Endodermal cell (in vitro differentiated cells): ENCODE measurements around the gene LGALS12. TPM values are rescaled to one million over a fixed set of nuclear protein-coding genes. Genes with fewer than 3 reads are reported as not detected.
A peak's percentile ranks its signal among the peaks of the same experiment; 100 is the strongest.

Experiments used
- DNase-seq: peaks from one replicate; pipeline ENCODE4 v3.0.0-alpha.2; 2017
- H3K27ac ChIP-seq: 2 replicates; pipeline ENCODE4 v1.5.1; 2013; ENCODE audit warnings: mild to moderate bottlenecking, low read depth, low read length, moderate library complexity
- H3K27me3 ChIP-seq: 2 replicates; pipeline ENCODE4 v1.6.1; 2013; ENCODE audit warnings: mild to moderate bottlenecking, low read length, moderate library complexity; ENCODE audit not compliant: insufficient read depth, control insufficient read depth, poor library complexity, severe bottlenecking
- H3K36me3 ChIP-seq: 2 replicates; pipeline ENCODE4 v1.7.0; 2013; ENCODE audit warnings: mild to moderate bottlenecking, low read length, moderate library complexity; ENCODE audit not compliant: control insufficient read depth, insufficient read depth
- H3K4me1 ChIP-seq: one replicate; pipeline ENCODE4 v1.7.0; 2013; ENCODE audit warnings: low read length; ENCODE audit not compliant: control insufficient read depth, insufficient read depth
- H3K4me3 ChIP-seq: 2 replicates; pipeline ENCODE4 v1.5.1; 2013; ENCODE audit warnings: mild to moderate bottlenecking, low read length, moderate library complexity
- H3K9ac ChIP-seq: 2 replicates; pipeline ENCODE4 v1.6.1; 2013; ENCODE audit warnings: mild to moderate bottlenecking, low read length, moderate library complexity; ENCODE audit not compliant: poor library complexity, severe bottlenecking; ENCODE audit errors: extremely low read depth
- H3K9me3 ChIP-seq: 2 replicates; pipeline ENCODE4 v1.6.1; 2013; ENCODE audit warnings: mild to moderate bottlenecking, low read length, moderate library complexity; ENCODE audit not compliant: control insufficient read depth
- H3K27ac Mint-ChIP-seq: 2 replicates; pipeline ENCODE4 v1.8.0; 2020; ENCODE audit warnings: mixed read lengths
- H3K27me3 Mint-ChIP-seq: 2 replicates; pipeline ENCODE4 v1.8.0; 2021; ENCODE audit warnings: mild to moderate bottlenecking, mixed read lengths; ENCODE audit not compliant: insufficient read depth
- H3K36me3 Mint-ChIP-seq: 2 replicates; pipeline ENCODE4 v1.8.0; 2020; ENCODE audit warnings: low read depth, mixed read lengths
- H3K4me1 Mint-ChIP-seq: 2 replicates; pipeline ENCODE4 v1.8.0; 2020; ENCODE audit warnings: mixed read lengths
- H3K4me3 Mint-ChIP-seq: 2 replicates; pipeline ENCODE4 v1.8.0; 2020; ENCODE audit warnings: mild to moderate bottlenecking, moderate library complexity, mixed read lengths
- H3K9me3 Mint-ChIP-seq: 2 replicates; pipeline ENCODE4 v1.8.0; 2020; ENCODE audit warnings: mild to moderate bottlenecking, mixed read lengths
- WGBS, 2 experiments: methylation state at CpG; one replicate each; pipeline versions ENCODE4 v1.1.5 to v1.1.7; 2013; ENCODE audit warnings: missing lambda C conversion rate in 2 of 2, mixed read lengths in 1 of 2; ENCODE audit not compliant: insufficient coverage in 1 of 2, insufficient read length in 1 of 2; 5-methylcytosine and 5-hydroxymethylcytosine counted together
- total RNA-seq, 2 donors: library from RNA; stranded (reverse); fragmentation: NEBNext Ultra II Directional in 1 of 2; extraction: Animal tissue kit (Norgen Biotek cat#: 25700) in 1 of 2; gene quantifications; 2 replicates in 1 of 2; 3 replicates in 1 of 2; pipeline ENCODE4 v1.2.1, GENCODE V29; 2021
- TF ChIP-seq, protein P1 (sequence below): fragments of 200-600 bp; sonication (generic); conservative IDR thresholded peaks from 2 replicates; pipeline ENCODE4 v1.5.0; 2021; ENCODE audit warnings: antibody characterized with exemption, mild to moderate bottlenecking

LGALS12 gene
- total RNA-seq, 2 donors from 2014 or later: 6.7 to 15.9 TPM

GRCh38 chr11:63470311-63470710 lies 35.6 kb upstream of the LGALS12 start:
- Mint-ChIP-seq H3K4me3 (no peak overlapping the region), H3K9me3 (peaks cover 36% of the 10 kb centered on the region), H3K36me3 (peaks cover 46% of the 10 kb centered on the region), H3K27ac (no peak overlapping the region), H3K4me1 (no peaks in the 10 kb centered on the region), H3K27me3 (no peaks in the 10 kb centered on the region)
- Histone ChIP-seq H3K4me3 (peak overlapping the region; percentile 26), H3K36me3 (no peaks in the 10 kb centered on the region), H3K4me1 (no peaks in the 10 kb centered on the region), H3K27ac (no peak overlapping the region), H3K9me3 (peaks cover 47% of the 10 kb centered on the region), H3K9ac (no peak overlapping the region), H3K27me3 (no peaks in the 10 kb centered on the region)
- no peak for DNase-seq
- TF ChIP-seq, protein P1, sequence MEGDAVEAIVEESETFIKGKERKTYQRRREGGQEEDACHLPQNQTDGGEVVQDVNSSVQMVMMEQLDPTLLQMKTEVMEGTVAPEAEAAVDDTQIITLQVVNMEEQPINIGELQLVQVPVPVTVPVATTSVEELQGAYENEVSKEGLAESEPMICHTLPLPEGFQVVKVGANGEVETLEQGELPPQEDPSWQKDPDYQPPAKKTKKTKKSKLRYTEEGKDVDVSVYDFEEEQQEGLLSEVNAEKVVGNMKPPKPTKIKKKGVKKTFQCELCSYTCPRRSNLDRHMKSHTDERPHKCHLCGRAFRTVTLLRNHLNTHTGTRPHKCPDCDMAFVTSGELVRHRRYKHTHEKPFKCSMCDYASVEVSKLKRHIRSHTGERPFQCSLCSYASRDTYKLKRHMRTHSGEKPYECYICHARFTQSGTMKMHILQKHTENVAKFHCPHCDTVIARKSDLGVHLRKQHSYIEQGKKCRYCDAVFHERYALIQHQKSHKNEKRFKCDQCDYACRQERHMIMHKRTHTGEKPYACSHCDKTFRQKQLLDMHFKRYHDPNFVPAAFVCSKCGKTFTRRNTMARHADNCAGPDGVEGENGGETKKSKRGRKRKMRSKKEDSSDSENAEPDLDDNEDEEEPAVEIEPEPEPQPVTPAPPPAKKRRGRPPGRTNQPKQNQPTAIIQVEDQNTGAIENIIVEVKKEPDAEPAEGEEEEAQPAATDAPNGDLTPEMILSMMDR: no peak
- 94% methylated on average over 3 of the region's 3 CpGs; no CpG with 5 or more reads in 1 of the 2 experiments for WGBS, 2 experiments

DNA sequence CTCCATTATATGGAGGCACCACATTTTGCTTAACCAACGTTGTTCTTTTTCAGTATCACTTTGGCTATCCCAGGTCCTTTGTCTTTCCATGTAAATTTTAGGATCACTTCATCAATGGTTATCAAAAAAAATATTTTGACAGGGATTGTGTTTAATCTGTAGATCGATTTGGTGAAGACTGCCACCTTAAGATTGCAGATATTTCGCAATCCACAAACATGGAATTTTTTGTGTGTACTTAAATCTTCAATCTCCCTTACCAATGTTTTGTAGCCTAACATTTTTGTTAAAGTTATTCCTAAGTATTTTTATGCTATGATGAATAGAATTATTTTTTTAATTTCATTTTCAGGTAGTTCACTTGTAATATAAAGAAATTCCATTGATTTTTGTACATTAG lies 33.5 kb upstream of the LGALS12 start:
- TF ChIP-seq, protein P1: no peak
- Mint-ChIP-seq H3K27me3 (no peaks in the 10 kb centered on the region), H3K4me1 (no peaks in the 10 kb centered on the region), H3K27ac (no peak overlapping the region), H3K4me3 (no peak overlapping the region), H3K9me3 (peaks cover 49% of the 10 kb centered on the region), H3K36me3 (peaks cover 37% of the 10 kb centered on the region)
- H3K9me3 ChIP-seq: peaks cover 67% of the 10 kb centered on the region
- 96 to 100% methylated on average over 2 to 3 of the region's 3 CpGs for WGBS, 2 experiments
- no peaks in the 10 kb centered on the region for H3K36me3 ChIP-seq
- H3K27ac ChIP-seq: no peak overlapping the region
- no peak overlapping the region for H3K4me3 ChIP-seq
- DNase-seq: no peak
- H3K27me3 ChIP-seq: no peaks in the 10 kb centered on the region
- H3K4me1 ChIP-seq: no peaks in the 10 kb centered on the region
- no peak overlapping the region for H3K9ac ChIP-seq

DNA sequence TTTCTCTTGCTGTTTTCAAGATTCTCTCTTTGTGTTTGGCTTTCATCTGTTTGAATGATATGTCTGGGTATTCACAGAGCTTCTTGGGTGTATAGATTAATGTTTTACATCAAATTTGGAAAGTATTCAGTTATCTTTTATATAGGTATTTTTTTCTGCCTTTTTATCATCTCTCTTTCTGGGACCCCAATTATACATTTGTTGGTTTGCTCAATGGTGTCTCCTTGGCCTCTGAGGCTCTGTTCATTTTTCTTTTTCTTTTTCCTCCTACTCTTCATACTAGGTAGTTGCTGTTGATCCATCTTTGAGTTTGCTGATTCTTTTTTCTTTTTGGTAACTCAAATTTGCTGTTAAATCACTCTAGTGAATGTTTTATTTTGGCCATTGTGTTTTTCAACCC lies 29.3 kb upstream of the LGALS12 start:
- H3K36me3 Mint-ChIP-seq: peaks cover 30% of the 10 kb centered on the region
- H3K9me3 ChIP-seq: peaks cover 40% of the 10 kb centered on the region
- peaks cover 51% of the 10 kb centered on the region for H3K9me3 Mint-ChIP-seq
- H3K36me3 ChIP-seq: no peaks in the 10 kb centered on the region
- no peak for DNase-seq
- H3K4me1 ChIP-seq: no peaks in the 10 kb centered on the region
- no peak overlapping the region for H3K9ac ChIP-seq
- H3K4me3 Mint-ChIP-seq: no peak overlapping the region
- peaks cover 7% of the 10 kb centered on the region for H3K4me1 Mint-ChIP-seq
- no peak overlapping the region for H3K27ac ChIP-seq
- H3K27me3 ChIP-seq: no peaks in the 10 kb centered on the region
- no peak overlapping the region for H3K4me3 ChIP-seq
- H3K27me3 Mint-ChIP-seq: no peaks in the 10 kb centered on the region
- no peak overlapping the region for H3K27ac Mint-ChIP-seq
- TF ChIP-seq, protein P1: no peak
